ENCODE measurements around the gene EXD3. TPM values are rescaled to one million over a fixed set of nuclear protein-coding genes. Genes with fewer than 3 reads are reported as not detected.
"Not testable (repeated sequence)": the region's sequence is repeated elsewhere in the genome, so short reads cannot be mapped to it uniquely, and the experiment has no call there.

Gene EXD3
- polyA plus RNA-seq, 1 donor, result 16.6 TPM

- no peak for DNase-seq
Observed at GRCh38 chr9:137333016-137333671, 89.8 kb downstream of the EXD3 start.

- DNase-seq, result no peak
Observed at GRCh38 chr9:137331929-137332328, 91.0 kb downstream of the EXD3 start.

- no peak for DNase-seq
Observed at GRCh38 chr9:137330689-137331088, 92.3 kb downstream of the EXD3 start.

GRCh38 chr9:137329590-137329989, 93.4 kb downstream of the EXD3 start:
- not testable (repeated sequence) for DNase-seq

DNA sequence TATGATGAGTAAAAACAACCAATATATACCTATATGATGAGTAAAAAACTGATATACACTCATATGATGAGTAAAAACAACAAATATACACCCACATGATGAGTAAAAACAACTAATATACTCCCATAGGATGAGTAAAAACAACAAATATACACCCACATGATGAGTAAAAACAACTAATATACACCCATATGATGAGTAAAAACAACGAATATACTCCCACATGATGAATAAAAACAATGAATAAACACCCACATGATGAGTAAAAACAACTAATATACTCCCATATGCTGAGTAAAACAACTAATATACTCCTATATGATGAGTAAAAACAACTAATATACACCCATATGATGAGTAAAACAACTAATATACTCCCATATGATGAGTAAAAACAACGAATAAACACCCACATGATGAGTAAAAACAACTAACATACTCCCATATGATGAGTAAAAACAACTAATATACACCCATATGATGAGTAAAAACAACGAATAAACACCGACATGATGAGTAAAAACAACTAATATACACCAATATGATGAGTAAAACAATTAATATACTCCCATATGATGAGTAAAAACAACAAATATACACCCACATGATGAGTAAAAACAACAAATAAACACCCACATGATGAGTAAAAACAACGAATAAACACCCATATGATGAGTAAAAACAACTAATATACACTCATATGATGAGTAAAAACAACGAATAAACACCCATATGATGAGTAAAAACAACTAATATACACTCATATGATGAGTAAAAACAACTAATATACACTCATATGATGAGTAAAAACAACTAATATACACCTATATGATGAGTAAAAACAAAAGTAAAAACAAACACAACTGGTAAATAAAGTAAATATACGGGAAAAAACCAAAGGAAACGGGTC, 95.1 kb downstream of the EXD3 start:
- DNase-seq, result not testable (repeated sequence)

- DNase-seq, result no peak
Observed at GRCh38 chr9:137326445-137327065, 96.4 kb downstream of the EXD3 start.

- no peak for DNase-seq
Observed at GRCh38 chr9:137325799-137326198, 97.2 kb downstream of the EXD3 start.

DNA sequence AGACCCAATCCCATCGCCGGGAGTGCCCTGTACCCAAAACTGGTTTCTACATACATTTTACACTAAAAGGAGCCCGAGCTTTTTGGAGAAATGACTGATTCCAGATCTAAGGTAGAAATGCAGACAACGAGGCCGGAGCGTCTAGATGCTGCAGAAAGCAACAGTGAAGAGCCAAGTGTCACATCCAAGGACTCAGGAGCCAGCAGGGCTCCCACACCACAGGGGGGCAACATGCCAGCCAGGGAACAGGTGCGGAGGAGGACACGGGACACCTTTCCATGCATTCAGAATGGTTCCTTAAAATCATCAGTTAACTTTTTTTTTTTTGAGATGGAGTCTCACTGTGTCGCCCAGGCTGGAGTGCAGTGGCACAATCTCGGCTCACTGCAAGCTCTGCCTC, 97.8 kb downstream of the EXD3 start:
- no peak for DNase-seq

- DNase-seq, result no peak
Observed at GRCh38 chr9:137323531-137324331, 99.2 kb downstream of the EXD3 start.

- DNase-seq, result no peak
Observed at GRCh38 chr9:137321726-137322361, 101.1 kb downstream of the EXD3 start.

DNA sequence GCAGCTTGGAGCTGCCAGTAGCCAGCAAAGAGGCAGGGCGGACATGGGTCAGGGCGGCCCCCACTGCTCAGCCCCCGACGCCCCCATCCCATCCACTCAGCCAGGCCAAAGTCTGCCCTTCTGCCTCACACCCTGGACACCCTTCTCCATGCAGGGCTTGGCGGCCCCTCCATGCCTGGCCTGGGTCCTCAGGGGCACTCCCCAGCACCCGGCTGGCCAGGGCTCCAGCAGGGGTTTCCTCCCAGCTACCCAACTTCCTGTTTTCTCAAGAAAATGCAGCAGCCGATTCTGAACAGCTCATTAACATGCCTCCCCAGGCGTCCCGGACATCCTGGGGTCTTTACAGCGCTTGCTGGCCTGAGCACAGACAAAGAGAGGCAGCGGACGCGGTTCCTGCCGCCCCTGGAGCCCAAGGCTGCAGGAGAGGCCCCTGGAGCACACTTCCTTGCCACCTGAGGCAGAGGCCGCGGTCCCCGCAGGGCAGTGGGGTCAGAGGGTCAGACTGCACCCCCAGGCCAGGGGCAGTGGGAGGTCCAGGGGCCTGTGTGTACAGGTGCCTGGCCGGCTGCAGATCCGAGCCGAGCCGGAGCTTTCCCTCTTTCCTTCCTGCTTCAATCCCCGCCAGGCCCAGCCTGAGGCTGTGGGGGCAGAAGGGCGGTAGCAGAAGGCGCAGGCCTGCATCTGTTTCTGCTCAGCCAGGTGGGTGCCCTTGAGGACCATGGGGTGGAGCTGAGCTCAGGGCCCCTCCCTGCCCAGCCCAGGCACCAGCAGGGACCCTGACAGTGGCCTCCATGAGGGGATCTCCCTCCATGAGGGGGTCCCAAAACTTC, 102.2 kb downstream of the EXD3 start:
- DNase-seq, result no peak

DNA sequence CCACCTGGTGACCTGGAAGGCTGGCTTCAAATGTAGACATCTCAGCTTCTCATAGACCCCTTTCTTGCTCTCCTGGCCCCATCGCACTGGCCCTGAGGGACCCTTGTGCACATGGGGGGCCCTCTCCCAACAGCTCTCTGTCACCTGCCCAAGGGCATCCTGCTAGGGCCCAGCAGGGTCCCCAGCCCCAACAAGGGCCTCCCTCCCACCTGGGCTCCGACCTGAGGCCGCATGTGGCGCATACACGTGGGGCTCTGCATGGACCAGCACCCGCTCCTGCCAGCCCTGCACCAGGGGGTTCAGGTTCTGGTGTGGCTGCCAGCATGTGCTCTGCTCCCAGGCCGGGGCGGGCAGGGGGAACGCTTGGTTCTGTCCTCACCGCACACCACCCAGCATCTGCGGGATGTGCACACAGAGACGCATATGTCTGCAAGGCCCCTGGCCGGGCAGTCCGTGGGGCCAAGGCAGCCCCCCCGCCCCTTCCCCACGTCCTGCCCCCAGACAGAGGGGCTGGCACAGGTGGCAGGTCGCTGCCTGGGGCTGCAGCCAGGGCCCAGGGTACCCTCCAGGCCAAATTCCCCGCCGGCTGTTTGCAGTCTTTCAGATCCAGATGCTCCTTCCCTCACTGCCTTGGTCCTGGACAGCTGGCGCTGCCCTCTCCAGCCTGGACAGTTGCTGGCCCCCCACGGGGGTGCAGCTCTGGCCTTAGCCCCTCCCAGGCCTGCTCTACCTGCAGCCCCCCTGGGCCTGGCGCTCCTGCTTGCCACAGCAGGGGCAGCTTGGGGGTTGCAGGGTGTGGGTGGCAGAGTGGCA, 103.0 kb downstream of the EXD3 start:
- no peak for DNase-seq

- no peak for DNase-seq
Observed at GRCh38 chr9:137319011-137319738, 103.8 kb downstream of the EXD3 start.

DNA sequence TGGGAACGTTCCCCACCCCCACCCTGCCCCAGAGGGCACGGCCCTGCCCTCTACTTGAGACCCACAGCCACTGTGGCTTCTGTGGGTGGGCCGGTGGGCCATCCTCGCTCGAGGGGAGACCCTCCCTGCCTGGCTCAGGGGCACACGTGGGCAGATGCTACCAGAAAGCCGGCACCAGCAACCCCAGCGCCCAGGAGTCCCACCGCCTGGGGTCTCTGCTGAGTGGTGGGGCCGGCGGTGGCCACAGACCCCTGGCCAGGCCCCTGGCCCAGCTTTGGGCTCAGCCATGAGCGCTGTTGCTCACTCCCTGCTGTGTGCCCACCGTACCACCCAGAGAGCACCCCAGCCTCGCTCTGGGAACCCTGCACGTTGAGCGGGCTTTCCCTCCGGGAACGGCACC, 104.4 kb downstream of the EXD3 start:
- DNase-seq, result no peak

GRCh38 chr9:137317718-137318511, 105.0 kb downstream of the EXD3 start:
- no peak for DNase-seq

GRCh38 chr9:137317021-137317717, 105.8 kb downstream of the EXD3 start:
- no peak for DNase-seq

- no peak for DNase-seq
Observed at GRCh38 chr9:137316012-137316981, 106.7 kb downstream of the EXD3 start.
